Measurements from ENCODE around the gene NKAIN2.

The NKAIN2 gene

GRCh38 chr6:123805921-123806320, 2.3 kb downstream of the NKAIN2 start:
- H3K4me3 ChIP-seq (ENCODE audit: low read depth, low read length): no peak overlapping the region
- no peak for TF ChIP-seq CTCF (IDR thresholded peaks at IDR 0.05; ENCODE audit: insufficient read depth, low read depth, low read length, missing control alignments)
- DNase-seq (ENCODE audit: low read depth): no peak

- no peak for DNase-seq (ENCODE audit: low read depth)
- no peak for TF ChIP-seq CTCF (IDR thresholded peaks at IDR 0.05; ENCODE audit: insufficient read depth, low read depth, low read length, missing control alignments)
- H3K4me3 ChIP-seq (ENCODE audit: low read depth, low read length): no peak overlapping the region
Measured at GRCh38 chr6:123806561-123806960, 2.9 kb downstream of the NKAIN2 start.

- DNase-seq (ENCODE audit: low read depth): no peak
- H3K4me3 ChIP-seq (ENCODE audit: low read depth, low read length): no peak overlapping the region
- no peak for TF ChIP-seq CTCF (IDR thresholded peaks at IDR 0.05; ENCODE audit: insufficient read depth, low read depth, low read length, missing control alignments)
Measured at GRCh38 chr6:123808556-123808955, 4.9 kb downstream of the NKAIN2 start.

GRCh38 chr6:123810214-123810613, 6.5 kb downstream of the NKAIN2 start:
- no peak overlapping the region for H3K4me3 ChIP-seq (ENCODE audit: low read depth, low read length)
- no peak for DNase-seq (ENCODE audit: low read depth)
- no peak for TF ChIP-seq CTCF (IDR thresholded peaks at IDR 0.05; ENCODE audit: insufficient read depth, low read depth, low read length, missing control alignments)

GRCh38 chr6:123810948-123811347, 7.3 kb downstream of the NKAIN2 start:
- no peak for TF ChIP-seq CTCF (IDR thresholded peaks at IDR 0.05; ENCODE audit: insufficient read depth, low read depth, low read length, missing control alignments)
- H3K4me3 ChIP-seq (ENCODE audit: low read depth, low read length): no peak overlapping the region
- DNase-seq (ENCODE audit: low read depth): no peak

- TF ChIP-seq CTCF (IDR thresholded peaks at IDR 0.05; ENCODE audit: insufficient read depth, low read depth, low read length, missing control alignments): no peak
- no peak for DNase-seq (ENCODE audit: low read depth)
- H3K4me3 ChIP-seq (ENCODE audit: low read depth, low read length): no peak overlapping the region
Measured at GRCh38 chr6:123811378-123811777, 7.7 kb downstream of the NKAIN2 start.

- DNase-seq (ENCODE audit: low read depth): no peak
- no peak overlapping the region for H3K4me3 ChIP-seq (ENCODE audit: low read depth, low read length)
- TF ChIP-seq CTCF (IDR thresholded peaks at IDR 0.05; ENCODE audit: insufficient read depth, low read depth, low read length, missing control alignments): no peak
Measured at GRCh38 chr6:123812621-123813020, 9.0 kb downstream of the NKAIN2 start.

Measured in GM12865 (cell line).